ENCODE data around the gene ARHGEF17. TPM values are rescaled to one million over a fixed set of nuclear protein-coding genes. Genes with fewer than 3 reads are reported as not detected.

Gene ARHGEF17
- total RNA-seq, 1 experiment from 2014 or later, result not detected

- Histone ChIP-seq H3K9ac (ENCODE audit: low read length) (no peak overlapping the region), H3K4me1 (ENCODE audit: low read length) (peaks cover 13% of the 10 kb centered on the region), H4K20me1 (ENCODE audit: insufficient read depth, low read depth, low read length) (peaks cover 5% of the 10 kb centered on the region), H3K27ac (ENCODE audit: low read length) (no peak overlapping the region), H3K9me2 (replicated peaks; ENCODE audit: insufficient read depth, low read length) (no peaks in the 10 kb centered on the region), H3K9me3 (ENCODE audit: low read length) (no peaks in the 10 kb centered on the region), H3K36me3 (ENCODE audit: insufficient read depth, low read length) (no peaks in the 10 kb centered on the region), H3K4me2 (ENCODE audit: low read depth, low read length, poor library complexity, severe bottlenecking) (no peak overlapping the region), H3K27me3 (ENCODE audit: low read length) (no peaks in the 10 kb centered on the region), H2AFZ (ENCODE audit: low read length) (no peak overlapping the region), H3K4me3 (ENCODE audit: low read length) (no peak overlapping the region), H3K79me2 (ENCODE audit: low read length) (peaks cover 12% of the 10 kb centered on the region)
- peak; percentile 68 for DNase-seq
Measured at GRCh38 chr11:73372375-73372993, 64.4 kb downstream of the ARHGEF17 start.

DNA sequence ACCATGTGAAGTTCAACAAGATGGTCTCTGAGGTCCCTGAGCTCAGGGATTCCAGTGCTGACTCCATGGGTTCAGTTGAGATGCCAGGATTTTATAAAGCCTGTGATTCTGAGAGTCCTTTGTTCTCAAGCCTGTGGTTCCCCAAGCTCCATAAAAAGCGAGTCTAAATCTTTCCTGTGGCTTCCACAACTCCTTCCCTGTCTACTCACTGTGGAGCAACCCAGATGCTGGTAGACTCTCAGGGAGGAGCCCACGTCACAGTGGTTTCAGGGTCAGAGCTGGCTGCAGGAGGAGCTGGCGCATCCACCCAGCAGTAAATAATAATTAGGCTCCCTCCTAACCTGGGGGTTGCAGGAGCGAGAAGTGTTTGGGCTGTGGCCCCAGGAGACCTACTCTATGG, 66.1 kb downstream of the ARHGEF17 start:
- peaks cover 29% of the 10 kb centered on the region for H3K4me1 ChIP-seq (ENCODE audit: low read length)
- peaks cover 21% of the 10 kb centered on the region for H4K20me1 ChIP-seq (ENCODE audit: insufficient read depth, low read depth, low read length)
- H3K4me2 ChIP-seq (ENCODE audit: low read depth, low read length, poor library complexity, severe bottlenecking), result no peak overlapping the region
- H3K9me2 ChIP-seq (replicated peaks; ENCODE audit: insufficient read depth, low read length), result no peaks in the 10 kb centered on the region
- H3K27me3 ChIP-seq (ENCODE audit: low read length), result no peaks in the 10 kb centered on the region
- no peak overlapping the region for H3K9ac ChIP-seq (ENCODE audit: low read length)
- no peaks in the 10 kb centered on the region for H3K9me3 ChIP-seq (ENCODE audit: low read length)
- H3K27ac ChIP-seq (ENCODE audit: low read length), result no peak overlapping the region
- H3K4me3 ChIP-seq (ENCODE audit: low read length), result no peak overlapping the region
- H2AFZ ChIP-seq (ENCODE audit: low read length), result no peak overlapping the region
- H3K79me2 ChIP-seq (ENCODE audit: low read length), result peaks cover 29% of the 10 kb centered on the region
- DNase-seq, result no peak
- no peaks in the 10 kb centered on the region for H3K36me3 ChIP-seq (ENCODE audit: insufficient read depth, low read length)

DNA sequence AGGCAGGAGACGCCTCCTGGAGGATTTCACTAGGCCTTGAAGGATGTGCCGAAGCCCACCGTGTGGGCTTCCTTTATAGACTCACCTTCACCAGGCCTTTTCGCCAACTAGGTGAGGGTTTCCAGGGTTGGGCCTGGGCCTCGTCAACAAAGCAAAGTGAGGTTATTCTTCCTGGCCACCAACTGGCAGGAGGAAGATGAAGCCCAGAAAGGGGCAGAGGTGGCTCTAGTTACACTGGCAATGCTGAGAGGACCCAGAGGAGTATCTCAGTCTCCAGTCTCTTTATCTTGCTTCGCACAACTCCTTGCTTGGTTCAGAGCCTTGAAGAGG, 67.7 kb downstream of the ARHGEF17 start:
- Histone ChIP-seq H3K9ac (ENCODE audit: low read length) (peak overlapping the region; percentile 51), H3K4me2 (ENCODE audit: low read depth, low read length, poor library complexity, severe bottlenecking) (peak overlapping the region; percentile 38)

DNA sequence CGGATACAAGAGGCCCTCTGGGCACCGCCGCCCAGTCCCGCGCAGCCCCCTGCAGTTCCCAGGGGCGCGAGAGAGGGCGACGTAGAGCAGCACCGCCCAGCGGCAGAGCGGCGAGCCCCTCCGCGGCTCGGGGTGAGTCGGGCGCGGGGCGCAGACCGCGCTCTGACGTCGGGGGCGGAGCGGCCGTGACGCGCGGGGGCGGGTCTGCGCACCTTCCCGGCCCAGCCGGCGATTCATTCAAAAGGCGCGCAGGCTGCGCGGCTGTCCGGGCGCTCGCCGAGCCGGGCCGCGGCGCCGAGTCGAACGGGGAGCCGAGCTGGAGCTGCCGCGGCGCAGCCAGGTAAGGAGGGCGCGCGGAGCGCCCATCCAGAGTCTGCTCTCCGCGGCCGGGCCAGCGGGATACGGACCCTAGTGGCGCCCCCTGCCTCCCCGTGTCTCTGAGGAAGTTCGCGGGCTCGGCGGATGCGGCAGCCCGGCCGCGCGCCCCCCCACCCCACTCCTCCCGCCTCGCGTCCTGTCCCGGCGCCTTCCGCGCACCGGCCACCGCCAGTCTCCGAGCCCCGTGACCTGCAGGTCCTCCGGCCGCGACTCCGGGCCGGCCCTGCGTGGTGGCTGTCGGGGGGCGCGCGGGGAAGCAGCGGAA, 68.2 kb downstream of the ARHGEF17 start, which contains the start of gene RELT:
Gene RELT (plus strand): TSS at position 240 of the 643 bp plus-strand sequence. CDS start 12,738 bp downstream, outside the sequence.
- H4K20me1 ChIP-seq (ENCODE audit: insufficient read depth, low read depth, low read length), result peaks cover 39% of the 10 kb centered on the region
- H3K4me1 ChIP-seq (ENCODE audit: low read length), result peaks cover 51% of the 10 kb centered on the region
- DNase-seq, result peak; percentile 98
- no peaks in the 10 kb centered on the region for H3K9me3 ChIP-seq (ENCODE audit: low read length)
- H3K9me2 ChIP-seq (replicated peaks; ENCODE audit: insufficient read depth, low read length), result no peaks in the 10 kb centered on the region
- H3K36me3 ChIP-seq (ENCODE audit: insufficient read depth, low read length), result no peaks in the 10 kb centered on the region
- H3K27ac ChIP-seq (ENCODE audit: low read length), result peak within 1 kb of the TSS; percentile 97
- H2AFZ ChIP-seq (ENCODE audit: low read length), result peak within 1 kb of the TSS; percentile 98
- peak within 1 kb of the TSS; percentile 72 for H3K4me2 ChIP-seq (ENCODE audit: low read depth, low read length, poor library complexity, severe bottlenecking)
- H3K4me3 ChIP-seq (ENCODE audit: low read length), result peak within 1 kb of the TSS; percentile 97
- H3K27me3 ChIP-seq (ENCODE audit: low read length), result no peaks in the 10 kb centered on the region
- H3K9ac ChIP-seq (ENCODE audit: low read length), result peak within 1 kb of the TSS; percentile 98
- H3K79me2 ChIP-seq (ENCODE audit: low read length), result peaks cover 50% of the 10 kb centered on the region

More for the DNA sequence above, 67.7 kb downstream of the ARHGEF17 start:
- Histone ChIP-seq H3K27me3 (ENCODE audit: low read length) (no peaks in the 10 kb centered on the region), H4K20me1 (ENCODE audit: insufficient read depth, low read depth, low read length) (peaks cover 36% of the 10 kb centered on the region), H3K4me3 (ENCODE audit: low read length) (peak overlapping the region; percentile 17; the same call in 1 of the 2 replicates), H3K9me3 (ENCODE audit: low read length) (no peaks in the 10 kb centered on the region), H3K9me2 (replicated peaks; ENCODE audit: insufficient read depth, low read length) (no peaks in the 10 kb centered on the region), H3K79me2 (ENCODE audit: low read length) (peaks cover 45% of the 10 kb centered on the region), H3K36me3 (ENCODE audit: insufficient read depth, low read length) (no peaks in the 10 kb centered on the region), H3K4me1 (ENCODE audit: low read length) (peaks cover 46% of the 10 kb centered on the region), H2AFZ (ENCODE audit: low read length) (peak overlapping the region; percentile 98), H3K27ac (ENCODE audit: low read length) (no peak overlapping the region)
- DNase-seq, result no peak

DNA sequence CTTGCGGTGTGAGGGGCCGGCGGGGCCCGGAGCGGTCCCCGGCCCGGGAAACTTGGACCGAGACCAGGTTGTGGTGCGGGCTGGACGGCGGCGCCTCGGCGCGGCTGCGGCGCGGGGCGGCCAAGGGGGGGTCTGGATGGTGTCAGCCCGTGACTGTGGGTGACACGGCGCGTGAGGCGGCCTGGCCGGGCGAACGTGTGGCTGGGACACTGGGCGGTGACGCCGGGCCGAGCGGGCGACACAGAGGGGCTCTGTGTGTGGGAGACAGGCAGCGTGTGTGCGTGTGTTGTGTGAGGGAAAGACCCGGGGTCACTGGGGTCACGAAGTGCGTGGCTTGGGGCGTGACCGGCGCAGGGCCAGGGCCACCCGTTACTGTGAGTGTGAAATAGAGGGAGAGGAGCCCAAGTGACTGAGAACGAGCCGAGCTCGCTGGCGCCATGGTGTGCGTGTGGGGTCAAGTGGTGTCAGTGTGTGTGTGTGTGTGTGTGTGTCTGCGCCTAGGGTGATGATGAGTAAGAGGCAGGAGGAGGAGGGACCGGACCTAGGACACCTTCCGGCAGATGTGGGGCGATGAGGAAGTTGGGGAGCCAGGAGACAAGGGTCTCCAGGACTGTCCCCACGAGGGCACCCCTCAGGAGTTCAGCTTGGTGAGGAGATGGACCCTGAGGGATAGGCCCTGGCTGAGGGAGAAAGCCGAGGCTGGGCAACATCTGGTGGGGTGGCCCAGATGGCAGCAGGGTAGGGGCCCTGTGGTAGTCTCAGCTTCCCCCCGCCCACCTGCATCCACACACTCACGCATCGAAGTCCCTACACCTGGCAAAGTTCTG, 68.9 kb downstream of the ARHGEF17 start:
- no peaks in the 10 kb centered on the region for H3K36me3 ChIP-seq (ENCODE audit: insufficient read depth, low read length)
- peak overlapping the region; percentile 98 for H3K9ac ChIP-seq (ENCODE audit: low read length)
- peaks cover 58% of the 10 kb centered on the region for H3K79me2 ChIP-seq (ENCODE audit: low read length)
- peaks cover 40% of the 10 kb centered on the region for H4K20me1 ChIP-seq (ENCODE audit: insufficient read depth, low read depth, low read length)
- H3K4me2 ChIP-seq (ENCODE audit: low read depth, low read length, poor library complexity, severe bottlenecking), result peak overlapping the region; percentile 72
- H3K4me3 ChIP-seq (ENCODE audit: low read length), result peak overlapping the region; percentile 97
- no peaks in the 10 kb centered on the region for H3K9me2 ChIP-seq (replicated peaks; ENCODE audit: insufficient read depth, low read length)
- H2AFZ ChIP-seq (ENCODE audit: low read length), result no peak overlapping the region
- no peaks in the 10 kb centered on the region for H3K9me3 ChIP-seq (ENCODE audit: low read length)
- peaks cover 58% of the 10 kb centered on the region for H3K4me1 ChIP-seq (ENCODE audit: low read length)
- peak; percentile 90 for DNase-seq
- H3K27me3 ChIP-seq (ENCODE audit: low read length), result no peaks in the 10 kb centered on the region
- peak overlapping the region; percentile 97 for H3K27ac ChIP-seq (ENCODE audit: low read length)

DNA sequence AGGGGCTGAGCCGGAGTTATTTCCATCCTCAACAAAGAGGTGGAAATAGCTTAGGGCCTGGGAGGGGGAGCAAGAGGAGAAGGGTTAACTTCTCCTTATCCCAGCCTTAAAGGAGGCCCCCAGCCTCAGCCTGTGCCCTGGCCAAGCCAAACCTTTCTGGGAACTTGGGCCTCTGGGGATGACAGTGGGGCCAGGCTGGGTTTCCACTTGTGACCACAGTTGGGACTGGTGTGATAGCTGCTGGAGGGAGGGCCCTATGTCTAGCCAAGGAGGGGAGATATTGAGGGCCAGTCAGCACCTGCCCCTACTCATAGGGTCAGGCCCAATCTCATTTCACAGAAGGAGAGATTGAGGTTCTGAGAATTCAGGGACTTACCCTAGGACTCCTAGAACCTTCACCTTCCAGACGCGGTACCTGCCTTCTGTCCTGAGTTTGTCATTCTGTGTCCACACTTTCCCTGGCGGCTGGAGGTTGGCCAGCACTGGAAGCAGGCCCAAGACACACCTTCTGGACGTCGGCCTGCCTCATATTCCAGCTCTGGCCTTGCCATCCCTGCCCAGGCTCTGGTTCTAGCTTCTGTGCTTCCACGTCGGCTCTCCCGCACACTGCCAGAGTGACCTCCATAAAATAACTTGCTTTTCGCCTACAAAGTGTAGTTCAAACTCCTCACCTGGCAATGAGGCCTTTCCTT, 71.3 kb downstream of the ARHGEF17 start:
- Histone ChIP-seq H3K4me1 (ENCODE audit: low read length) (peaks cover 76% of the 10 kb centered on the region), H3K9me3 (ENCODE audit: low read length) (no peaks in the 10 kb centered on the region), H3K27me3 (ENCODE audit: low read length) (no peaks in the 10 kb centered on the region), H2AFZ (ENCODE audit: low read length) (no peak overlapping the region), H4K20me1 (ENCODE audit: insufficient read depth, low read depth, low read length) (peaks cover 47% of the 10 kb centered on the region), H3K4me2 (ENCODE audit: low read depth, low read length, poor library complexity, severe bottlenecking) (peak overlapping the region; percentile 72), H3K9ac (ENCODE audit: low read length) (peak overlapping the region; percentile 98), H3K79me2 (ENCODE audit: low read length) (peaks cover 81% of the 10 kb centered on the region), H3K36me3 (ENCODE audit: insufficient read depth, low read length) (no peaks in the 10 kb centered on the region), H3K9me2 (replicated peaks; ENCODE audit: insufficient read depth, low read length) (no peaks in the 10 kb centered on the region), H3K4me3 (ENCODE audit: low read length) (peak overlapping the region; percentile 97), H3K27ac (ENCODE audit: low read length) (peak overlapping the region; percentile 97)
- DNase-seq, result peak; percentile 45

DNA sequence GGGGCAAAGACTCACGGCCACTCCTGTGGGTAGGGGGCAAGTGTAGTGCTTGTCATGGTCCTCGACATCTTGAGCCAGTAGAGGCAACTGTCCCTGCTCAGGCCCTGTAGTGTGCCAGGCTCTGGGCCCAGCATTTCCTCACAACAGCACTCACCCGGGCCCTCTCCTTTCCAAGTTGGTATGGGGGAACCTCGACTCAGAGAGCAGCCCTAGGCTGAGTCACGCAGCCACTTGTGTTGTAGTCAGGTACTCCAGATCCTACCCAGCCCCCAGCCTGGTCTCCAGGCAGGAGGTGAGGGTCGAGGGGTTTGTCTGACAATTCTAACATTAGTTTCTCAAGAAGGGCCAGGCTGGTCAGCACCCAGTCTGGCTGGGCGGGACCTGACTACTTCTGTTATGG, 72.3 kb downstream of the ARHGEF17 start:
- peaks cover 88% of the 10 kb centered on the region for H3K79me2 ChIP-seq (ENCODE audit: low read length)
- H3K9me3 ChIP-seq (ENCODE audit: low read length), result no peaks in the 10 kb centered on the region
- H3K36me3 ChIP-seq (ENCODE audit: insufficient read depth, low read length), result no peaks in the 10 kb centered on the region
- H2AFZ ChIP-seq (ENCODE audit: low read length), result no peak overlapping the region
- H3K9ac ChIP-seq (ENCODE audit: low read length), result peak overlapping the region; percentile 98
- H3K4me3 ChIP-seq (ENCODE audit: low read length), result peak overlapping the region; percentile 97; the same call in 1 of the 2 replicates
- peak; percentile 54 for DNase-seq
- no peaks in the 10 kb centered on the region for H3K27me3 ChIP-seq (ENCODE audit: low read length)
- peaks cover 47% of the 10 kb centered on the region for H4K20me1 ChIP-seq (ENCODE audit: insufficient read depth, low read depth, low read length)
- H3K4me2 ChIP-seq (ENCODE audit: low read depth, low read length, poor library complexity, severe bottlenecking), result peak overlapping the region; percentile 72
- peak overlapping the region; percentile 97 for H3K27ac ChIP-seq (ENCODE audit: low read length)
- H3K9me2 ChIP-seq (replicated peaks; ENCODE audit: insufficient read depth, low read length), result no peaks in the 10 kb centered on the region
- peaks cover 86% of the 10 kb centered on the region for H3K4me1 ChIP-seq (ENCODE audit: low read length)
